ENCODE measurements around the gene DEK. TPM values are rescaled to one million over a fixed set of nuclear protein-coding genes. Genes with fewer than 3 reads are reported as not detected.

Gene DEK
- total RNA-seq, 1 donor from 2014 or later = 197 TPM

DNA sequence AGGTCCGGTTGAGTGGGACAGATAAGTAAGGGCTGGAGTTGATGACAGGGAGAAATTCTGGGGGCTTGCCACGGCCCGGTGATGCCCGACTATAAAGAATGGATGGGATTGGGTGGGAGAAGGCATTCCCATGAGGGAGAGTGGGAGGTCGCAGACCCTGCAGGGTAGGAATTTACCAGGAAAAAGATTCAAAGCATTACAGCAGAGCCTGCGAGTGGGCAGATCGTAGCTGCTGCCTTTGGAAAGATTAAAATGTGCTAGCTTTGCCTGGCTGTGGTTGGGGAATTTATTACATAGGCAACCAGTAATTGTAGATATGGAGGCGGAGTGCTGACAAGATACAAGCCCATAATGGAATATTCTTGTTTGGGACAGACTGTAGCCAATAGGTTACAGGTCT is 59.6 kb downstream of the DEK start:
- DNase-seq (ENCODE audit: low read depth) = no peak
- no peak overlapping the region for H3K4me3 ChIP-seq (ENCODE audit: low read depth, low read length)
- no peak for TF ChIP-seq CTCF (conservative IDR thresholded peaks at IDR 0.05; ENCODE audit: low read depth, low read length)

DNA sequence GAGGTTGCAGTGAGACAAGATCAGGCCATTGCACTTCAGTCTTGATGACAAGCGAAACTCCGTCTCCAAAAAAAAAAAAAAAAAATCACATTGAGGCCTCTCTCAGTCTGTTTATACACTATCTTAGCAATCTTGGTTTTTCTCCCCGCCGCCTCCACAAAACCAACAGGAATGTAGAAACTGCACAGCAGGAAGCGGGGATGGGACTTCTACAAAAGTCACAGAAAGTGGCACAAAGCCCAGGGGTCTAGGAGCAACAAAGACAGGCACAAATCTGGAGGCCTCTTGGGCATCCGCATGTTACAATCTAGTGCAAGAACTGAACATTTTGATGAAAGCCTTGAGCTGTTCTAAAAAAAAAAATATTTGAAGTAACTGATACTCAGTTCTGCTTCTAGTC is 60.5 kb downstream of the DEK start:
- H3K4me3 ChIP-seq (ENCODE audit: low read depth, low read length) = no peak overlapping the region
- TF ChIP-seq CTCF (conservative IDR thresholded peaks at IDR 0.05; ENCODE audit: low read depth, low read length) = no peak
- no peak for DNase-seq (ENCODE audit: low read depth)

DNA sequence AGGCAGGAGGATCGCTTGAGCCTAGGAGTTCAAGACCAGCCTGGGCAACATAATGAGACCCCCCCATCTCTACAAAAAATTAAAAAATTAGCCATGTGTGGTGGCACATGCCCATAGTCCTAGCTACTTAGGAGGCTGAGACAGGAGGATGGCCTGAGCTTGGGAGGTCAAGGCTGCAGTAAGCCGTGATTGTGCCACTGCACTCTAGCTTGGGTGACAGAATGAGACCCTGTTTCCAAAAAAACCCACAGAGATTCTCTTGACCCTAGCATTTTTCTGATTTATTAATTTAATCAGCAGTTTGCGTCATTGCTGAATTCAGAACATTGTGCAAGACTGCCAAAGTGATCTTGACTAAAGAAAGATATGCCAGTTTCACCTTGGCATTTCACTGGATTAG is 72.3 kb downstream of the DEK start:
- TF ChIP-seq CTCF (conservative IDR thresholded peaks at IDR 0.05; ENCODE audit: low read depth, low read length) = no peak
- DNase-seq (ENCODE audit: low read depth) = no peak
- no peak overlapping the region for H3K4me3 ChIP-seq (ENCODE audit: low read depth, low read length)

- no peak overlapping the region for H3K4me3 ChIP-seq (ENCODE audit: low read depth, low read length)
- DNase-seq (ENCODE audit: low read depth) = no peak
- TF ChIP-seq CTCF (conservative IDR thresholded peaks at IDR 0.05; ENCODE audit: low read depth, low read length) = no peak
Observed at GRCh38 chr6:18189196-18189595, 75.1 kb downstream of the DEK start.

DNA sequence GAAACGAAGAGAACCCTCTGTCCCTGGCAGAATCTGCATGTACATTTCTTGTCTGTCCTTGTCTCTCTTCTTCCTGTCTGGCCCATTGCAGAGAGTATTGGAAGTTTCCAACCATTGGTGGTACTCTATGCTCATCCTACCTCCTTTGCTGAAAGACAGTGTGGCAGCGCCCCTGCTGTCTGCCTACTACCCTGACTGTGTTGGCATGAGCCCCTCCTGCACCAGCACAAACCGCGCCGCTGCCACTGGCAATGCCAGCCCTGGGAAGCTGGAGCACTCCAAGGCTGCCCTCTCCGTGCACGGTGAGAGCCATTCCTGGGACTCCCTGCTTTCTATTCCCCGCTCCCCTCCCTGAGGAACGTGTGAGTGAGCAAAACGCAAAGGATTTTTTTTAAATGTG is 76.6 kb downstream of the DEK start:
- TF ChIP-seq CTCF (conservative IDR thresholded peaks at IDR 0.05; ENCODE audit: low read depth, low read length) = no peak

DNA sequence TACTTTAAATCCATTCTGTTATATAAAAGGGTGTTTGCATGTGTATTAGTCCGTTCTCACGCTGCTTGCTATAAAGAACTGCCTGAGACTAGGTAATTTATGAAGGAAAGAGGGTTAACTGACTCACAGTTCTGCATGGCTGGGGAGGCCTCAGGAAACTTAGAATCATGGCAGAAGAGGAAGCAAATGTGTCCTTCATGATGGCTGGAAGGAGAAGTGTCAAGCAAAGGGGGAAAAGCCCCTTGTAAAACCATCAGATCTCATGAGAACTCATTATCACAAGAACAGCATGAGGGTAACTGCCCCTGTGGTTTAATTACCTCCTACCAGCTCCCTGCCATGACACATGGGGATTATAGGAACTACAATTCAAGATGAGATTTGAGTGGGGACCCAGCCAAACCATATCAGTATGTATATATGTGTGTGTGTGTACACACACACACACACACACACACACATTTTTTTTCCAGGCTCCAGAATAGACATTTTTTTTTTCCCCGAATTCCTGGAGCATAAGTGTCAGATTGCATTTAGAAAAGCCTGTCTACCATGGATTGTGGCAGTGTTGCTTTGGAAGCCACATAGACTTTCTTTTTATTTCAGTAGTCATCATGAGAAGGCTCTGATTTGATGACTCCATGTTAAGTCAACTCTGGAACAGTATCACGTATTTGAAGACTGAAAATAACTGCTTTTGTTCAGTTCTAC is 77.6 kb downstream of the DEK start:
- TF ChIP-seq CTCF (conservative IDR thresholded peaks at IDR 0.05; ENCODE audit: low read depth, low read length) = no peak
- DNase-seq (ENCODE audit: low read depth) = no peak
- no peak overlapping the region for H3K4me3 ChIP-seq (ENCODE audit: low read depth, low read length)

More for the DNA sequence above, 76.6 kb downstream of the DEK start:
- no peak overlapping the region for H3K4me3 ChIP-seq (ENCODE audit: low read depth, low read length)
- no peak for DNase-seq (ENCODE audit: low read depth)

- no peak for TF ChIP-seq CTCF (conservative IDR thresholded peaks at IDR 0.05; ENCODE audit: low read depth, low read length)
- no peak overlapping the region for H3K4me3 ChIP-seq (ENCODE audit: low read depth, low read length)
- no peak for DNase-seq (ENCODE audit: low read depth)
Observed at GRCh38 chr6:18186033-18186432, 78.3 kb downstream of the DEK start.
